ENCODE measurements around the gene FBXW11.

Gene FBXW11

GRCh38 chr5:171821286-171821685 lies 185.2 kb downstream of the FBXW11 start:
- in situ Hi-C loops (cut with HindIII; ENCODE audit: low sequenced_read_pairs): no loop called here

- in situ Hi-C loops (cut with HindIII; ENCODE audit: low sequenced_read_pairs): no loop called here
Measured at GRCh38 chr5:171820561-171820960, 185.9 kb downstream of the FBXW11 start.

- in situ Hi-C loops (cut with HindIII; ENCODE audit: low sequenced_read_pairs): no loop called here
Measured at GRCh38 chr5:171816666-171817065, 189.8 kb downstream of the FBXW11 start.

- in situ Hi-C loops (cut with HindIII; ENCODE audit: low sequenced_read_pairs): no loop called here
Measured at GRCh38 chr5:171813813-171814490, 192.5 kb downstream of the FBXW11 start.

GRCh38 chr5:171813270-171813669 lies 193.2 kb downstream of the FBXW11 start:
- in situ Hi-C loops (cut with HindIII; ENCODE audit: low sequenced_read_pairs): no loop called here

All from endothelial cell of hepatic sinusoid (primary cell).